Lower leg skin (tissue), 3 donors: ENCODE measurements around the gene CD2AP.

Experiments
- POLR2A ChIP-seq, 2 donors: fragments of 450-650 bp; IDR thresholded peaks; one replicate each; pipeline ENCODE4 v1.6.1; 2016 to 2017; ENCODE audit warnings: antibody characterized with exemption in 2 of 2, mild to moderate bottlenecking in 1 of 2, moderate library complexity in 1 of 2
- TF ChIP-seq, protein P1 (sequence below), 3 donors: fragments of 450-650 bp; IDR thresholded peaks; one replicate each; pipeline ENCODE4 v1.5.1; 2016; ENCODE audit warnings: antibody characterized with exemption in 3 of 3, mild to moderate bottlenecking in 3 of 3, moderate library complexity in 2 of 3

DNA sequence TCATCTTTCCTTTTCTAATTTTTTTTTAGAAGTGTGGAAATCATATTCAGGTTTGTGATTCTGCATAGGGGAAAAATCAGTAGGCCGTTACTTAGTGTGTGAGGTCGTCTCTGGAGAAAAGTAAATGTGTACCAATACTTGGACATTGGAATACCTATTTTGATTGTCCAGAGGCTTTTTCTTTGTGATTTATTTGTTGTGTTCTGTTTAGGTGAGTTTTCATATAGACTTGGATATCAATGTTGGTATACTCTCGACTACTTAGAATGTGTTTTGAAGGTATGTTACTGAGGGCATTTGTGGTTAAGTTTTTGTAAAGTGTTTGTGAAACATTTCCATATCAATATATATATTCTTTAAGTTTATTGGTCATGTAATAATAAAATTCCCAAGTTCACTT, 2.3 kb downstream of the CD2AP start:
- no peak for TF ChIP-seq POLR2A (IDR thresholded peaks at IDR 0.05)
- TF ChIP-seq, protein P1, sequence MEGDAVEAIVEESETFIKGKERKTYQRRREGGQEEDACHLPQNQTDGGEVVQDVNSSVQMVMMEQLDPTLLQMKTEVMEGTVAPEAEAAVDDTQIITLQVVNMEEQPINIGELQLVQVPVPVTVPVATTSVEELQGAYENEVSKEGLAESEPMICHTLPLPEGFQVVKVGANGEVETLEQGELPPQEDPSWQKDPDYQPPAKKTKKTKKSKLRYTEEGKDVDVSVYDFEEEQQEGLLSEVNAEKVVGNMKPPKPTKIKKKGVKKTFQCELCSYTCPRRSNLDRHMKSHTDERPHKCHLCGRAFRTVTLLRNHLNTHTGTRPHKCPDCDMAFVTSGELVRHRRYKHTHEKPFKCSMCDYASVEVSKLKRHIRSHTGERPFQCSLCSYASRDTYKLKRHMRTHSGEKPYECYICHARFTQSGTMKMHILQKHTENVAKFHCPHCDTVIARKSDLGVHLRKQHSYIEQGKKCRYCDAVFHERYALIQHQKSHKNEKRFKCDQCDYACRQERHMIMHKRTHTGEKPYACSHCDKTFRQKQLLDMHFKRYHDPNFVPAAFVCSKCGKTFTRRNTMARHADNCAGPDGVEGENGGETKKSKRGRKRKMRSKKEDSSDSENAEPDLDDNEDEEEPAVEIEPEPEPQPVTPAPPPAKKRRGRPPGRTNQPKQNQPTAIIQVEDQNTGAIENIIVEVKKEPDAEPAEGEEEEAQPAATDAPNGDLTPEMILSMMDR (IDR thresholded peaks at IDR 0.05) = no peak
